ENCODE measurements around the gene POLD4. TPM values are rescaled to one million over a fixed set of nuclear protein-coding genes. Genes with fewer than 3 reads are reported as not detected.

The POLD4 gene
- total RNA-seq, 1 experiment from 2014 or later, result 19.5 TPM

GRCh38 chr11:67387069-67387468 is 33.7 kb upstream of the POLD4 start:
- Histone ChIP-seq H2BK15ac (ENCODE audit: low read depth, low read length) (no peak overlapping the region), H2BK20ac (ENCODE audit: low read depth, low read length, poor library complexity, severe bottlenecking) (no peak overlapping the region), H2AFZ (ENCODE audit: low read length) (no peak overlapping the region), H4K8ac (replicated peaks; ENCODE audit: insufficient read length, low read depth, low read length) (no peak overlapping the region), H3K79me2 (ENCODE audit: insufficient read depth, low read length) (no peaks in the 10 kb centered on the region), H3K14ac (ENCODE audit: insufficient read depth, low read length) (no peak overlapping the region), H2BK12ac (ENCODE audit: insufficient read length, low read depth, low read length) (no peak overlapping the region), H4K20me1 (ENCODE audit: control insufficient read depth, insufficient read depth, insufficient read length) (no peaks in the 10 kb centered on the region), H3K4me2 (ENCODE audit: insufficient read depth, insufficient read length, low read length) (no peak overlapping the region), H3K23me2 (ENCODE audit: insufficient read length, low read depth, low read length, poor library complexity, severe bottlenecking) (peaks cover 9% of the 10 kb centered on the region), H3K56ac (ENCODE audit: insufficient read length, low read depth, low read length) (no peak overlapping the region), H3T11ph (ENCODE audit: low read length) (no peak overlapping the region), H2BK120ac (ENCODE audit: low read depth, low read length, poor library complexity, severe bottlenecking) (no peak overlapping the region), H4K5ac (ENCODE audit: insufficient read length, low read depth, low read length) (no peak overlapping the region), H3K23ac (ENCODE audit: insufficient read length, low read depth, low read length) (no peak overlapping the region), H3K4ac (ENCODE audit: low read depth, low read length) (no peak overlapping the region), H3K4me1 (ENCODE audit: insufficient read depth, low read length) (no peaks in the 10 kb centered on the region; the same call in 1 of the 2 replicates), H3K79me1 (ENCODE audit: insufficient read depth, low read depth, low read length, poor library complexity, severe bottlenecking) (no peaks in the 10 kb centered on the region), H3K27ac (ENCODE audit: insufficient read length, low read depth, low read length) (no peak overlapping the region), H4K91ac (ENCODE audit: insufficient read length, low read depth, low read length) (no peak overlapping the region), H3K9ac (ENCODE audit: extremely low read depth, insufficient read length, low read length) (peak overlapping the region; percentile 4), H3K27me3 (ENCODE audit: insufficient read depth, low read length) (no peaks in the 10 kb centered on the region; the same call in 1 of the 2 replicates), H2AK5ac (ENCODE audit: insufficient read length, low read length) (no peak overlapping the region), H2BK5ac (ENCODE audit: insufficient read length, low read length) (no peak overlapping the region), H3K9me3 (ENCODE audit: control insufficient read depth, low read depth, low read length) (no peaks in the 10 kb centered on the region), H3K18ac (ENCODE audit: insufficient read length, low read depth, low read length) (no peak overlapping the region)
- H3K36me3 Mint-ChIP-seq (ENCODE audit: insufficient read depth in 1 of 3, low read depth in 3 of 3), result no peaks in the 10 kb centered on the region
- H3K27me3 Mint-ChIP-seq (ENCODE audit: low read depth), result peaks cover 23% of the 10 kb centered on the region
- TF ChIP-seq CTCF (conservative IDR thresholded peaks at IDR 0.05), result no peak
- WGBS (ENCODE audit: extremely low coverage, insufficient read length, low lambda C conversion rate), result no CpG with 5 or more reads among the region's 9 CpGs
- no peak overlapping the region for H3K27ac Mint-ChIP-seq
- peaks cover 19 to 27% of the 10 kb centered on the region in 2 experiments for H3K4me1 Mint-ChIP-seq
- no peak for DNase-seq
- no peaks in the 10 kb centered on the region for H3K9me3 Mint-ChIP-seq
- H3K4me3 Mint-ChIP-seq, result no peak overlapping the region; a peak in 1 of 5 replicates

Data from H9 (cell line).